HG03457 (cell line): ENCODE data around the gene DIP2A.

ENCODE experiments used
- ATAC-seq: cut with Tn5 transposase; IDR thresholded peaks from one replicate; pipeline ENCODE4 v1.9.1; 2021; ENCODE audit warnings: moderate number of reproducible peaks; ENCODE audit not compliant: unreplicated experiment

The DIP2A gene

DNA sequence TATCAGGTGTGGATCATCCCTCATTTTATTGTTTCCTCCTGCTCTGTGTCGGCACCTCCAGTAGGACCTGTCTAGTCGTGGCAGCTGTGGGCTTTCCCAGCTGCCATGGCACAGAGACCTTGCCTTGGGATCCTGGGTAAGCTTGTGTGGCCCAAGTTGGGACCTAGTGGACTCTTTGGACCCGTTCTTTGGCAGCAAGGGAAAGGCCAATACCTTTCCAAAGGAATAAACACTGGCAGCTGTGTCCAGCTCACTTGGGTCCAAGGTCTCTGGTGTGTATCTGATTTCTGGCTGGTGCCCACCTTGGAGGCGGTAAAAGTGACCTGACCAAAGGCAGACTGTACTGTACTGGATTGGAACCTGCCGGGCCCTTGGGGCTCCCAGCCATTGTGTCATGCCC is 21.8 kb downstream of the DIP2A start:
- ATAC-seq, result no peak

DNA sequence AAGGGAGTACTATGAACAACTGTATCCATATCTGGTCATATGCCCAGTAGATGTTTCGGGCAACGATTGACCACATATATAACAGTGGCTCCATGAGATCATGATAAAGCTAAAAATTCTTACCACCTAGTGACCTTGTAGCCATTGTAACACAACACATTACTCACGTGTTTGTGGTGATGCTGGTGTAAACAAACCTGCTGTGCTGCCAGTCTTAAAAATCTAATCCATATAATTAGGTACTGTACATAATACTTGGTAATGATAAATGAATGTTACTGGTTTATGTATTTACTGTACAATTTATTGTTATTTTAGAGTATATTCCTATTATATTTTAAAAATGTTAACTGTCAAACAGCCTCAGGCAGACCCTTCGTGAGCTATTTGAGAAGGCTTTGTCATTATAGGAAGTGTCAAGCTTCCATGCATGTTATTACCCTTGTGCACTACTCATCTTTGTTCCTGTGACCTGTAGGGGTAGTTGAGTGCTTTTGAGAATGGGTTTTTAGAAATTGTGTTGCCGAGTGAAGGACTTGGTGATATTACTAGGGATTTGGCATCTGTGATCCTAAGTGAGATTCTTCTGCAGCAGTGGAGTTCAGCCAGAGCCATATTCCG is 23.6 kb downstream of the DIP2A start:
- no peak for ATAC-seq

DNA sequence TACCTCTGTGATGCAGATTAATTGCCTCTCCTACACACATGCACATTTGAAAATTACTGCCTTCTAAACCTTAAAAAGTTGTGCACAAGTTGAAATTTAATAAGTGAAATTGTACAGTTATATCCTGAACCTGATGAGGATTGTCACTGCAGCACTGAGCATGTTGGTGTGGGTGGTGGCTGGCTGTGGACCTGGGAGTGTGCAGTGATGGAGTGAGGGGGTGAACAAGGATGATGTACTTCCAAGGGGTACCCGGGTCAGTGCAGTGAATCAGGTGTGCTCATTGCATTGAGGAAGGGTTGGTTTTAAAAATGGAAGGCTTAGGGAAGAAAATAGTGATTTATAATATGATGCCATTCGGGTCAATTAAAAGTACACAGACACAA is 24.1 kb downstream of the DIP2A start:
- ATAC-seq, result no peak

DNA sequence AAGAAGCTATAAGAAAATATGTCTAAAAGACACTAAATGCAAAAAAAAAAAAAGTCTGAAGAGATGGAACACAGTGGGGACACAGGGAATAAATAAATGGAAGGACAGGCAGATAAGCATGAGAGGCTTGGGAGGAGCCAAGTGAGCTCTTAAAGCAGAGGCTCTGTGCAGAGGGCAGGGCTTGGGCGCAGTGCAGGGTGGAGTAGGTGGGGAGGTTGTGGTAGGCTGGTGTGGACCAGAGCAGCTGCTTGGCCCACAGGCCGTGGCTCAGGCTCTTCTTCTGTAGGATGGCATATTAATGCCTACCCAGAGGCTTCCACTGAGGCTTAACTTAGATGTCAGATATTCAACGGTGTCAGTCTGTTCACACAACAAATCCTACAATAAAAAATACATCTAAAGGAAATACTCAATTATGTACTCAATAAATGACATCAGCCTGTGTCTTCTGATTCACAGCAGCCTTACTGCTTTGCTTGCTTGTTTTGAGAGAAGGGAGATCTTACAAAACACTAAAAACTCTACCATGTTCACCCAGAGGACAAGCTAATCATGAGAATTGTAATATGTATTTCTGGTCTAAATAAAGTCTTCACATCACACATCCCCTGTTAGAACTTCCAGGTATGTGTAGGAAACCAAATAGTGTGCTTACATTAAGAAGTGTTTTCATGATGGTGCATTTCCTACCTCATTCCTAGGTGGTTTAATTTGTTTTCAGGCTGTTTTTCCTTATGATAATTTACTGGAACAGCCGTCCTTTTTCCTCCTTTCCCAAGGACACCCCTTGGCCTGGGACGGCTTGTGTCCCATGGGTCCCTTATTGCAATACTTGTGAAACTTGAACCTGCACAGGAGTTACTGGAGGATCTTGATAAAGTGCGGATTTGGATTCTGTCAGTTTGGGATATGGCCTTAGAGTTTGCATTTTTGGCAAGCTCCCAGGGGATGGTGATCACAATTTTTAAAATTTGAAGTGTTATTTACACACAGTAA is 24.9 kb downstream of the DIP2A start:
- no peak for ATAC-seq

DNA sequence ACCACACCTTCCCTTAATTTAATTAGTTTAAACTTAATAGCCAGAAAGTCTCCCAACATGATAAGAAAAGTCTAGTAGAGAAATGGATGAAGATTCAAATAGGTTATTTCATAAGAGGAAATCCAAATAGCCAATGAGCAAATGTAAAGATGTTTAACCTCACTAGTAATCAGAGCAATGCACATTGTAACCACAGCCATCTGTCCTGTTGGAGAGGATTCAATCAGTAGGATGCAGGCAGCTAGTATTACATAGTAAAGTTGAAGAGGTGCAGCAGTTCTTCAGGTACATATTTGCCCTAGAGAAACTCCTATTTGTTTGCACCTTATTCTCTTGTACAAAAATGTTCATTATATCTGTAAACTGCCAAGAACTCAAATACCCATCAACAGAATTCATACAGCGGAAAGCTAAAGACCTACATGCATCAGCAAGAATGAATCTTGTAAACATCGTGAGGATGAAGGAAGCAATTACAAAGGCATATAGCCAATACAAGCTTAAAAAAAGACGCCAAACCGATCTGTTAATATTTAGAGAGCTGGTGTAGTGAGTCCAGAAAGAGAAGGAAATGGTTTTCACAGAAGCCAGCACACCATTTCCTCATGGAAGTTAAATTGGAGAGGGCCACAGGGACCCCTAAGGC is 27.9 kb downstream of the DIP2A start:
- no peak for ATAC-seq

DNA sequence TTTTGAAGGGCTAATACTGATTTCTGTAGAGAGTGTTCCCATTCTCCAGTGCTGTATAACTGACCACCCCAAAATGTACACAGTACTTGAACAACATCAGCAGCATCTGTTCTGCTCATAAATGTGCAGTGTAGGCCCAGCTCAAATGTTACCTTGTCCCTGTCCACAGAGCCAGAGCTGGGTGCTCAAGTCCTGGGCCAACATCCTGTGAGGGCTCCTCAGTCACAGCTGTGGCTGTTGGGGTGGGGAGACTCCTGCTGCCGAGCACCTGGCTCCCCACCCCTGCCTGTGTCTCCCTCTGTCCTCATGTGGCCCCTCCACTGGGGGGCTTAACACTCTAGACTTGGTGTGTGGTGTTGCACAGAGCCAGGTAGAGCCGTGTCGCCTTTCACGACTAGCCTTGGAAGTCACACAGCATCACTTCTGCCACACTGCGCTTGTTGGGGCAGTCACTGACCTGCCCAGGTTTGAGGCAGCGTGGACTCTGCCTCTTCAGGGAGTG is 30.5 kb downstream of the DIP2A start:
- ATAC-seq, result no peak

DNA sequence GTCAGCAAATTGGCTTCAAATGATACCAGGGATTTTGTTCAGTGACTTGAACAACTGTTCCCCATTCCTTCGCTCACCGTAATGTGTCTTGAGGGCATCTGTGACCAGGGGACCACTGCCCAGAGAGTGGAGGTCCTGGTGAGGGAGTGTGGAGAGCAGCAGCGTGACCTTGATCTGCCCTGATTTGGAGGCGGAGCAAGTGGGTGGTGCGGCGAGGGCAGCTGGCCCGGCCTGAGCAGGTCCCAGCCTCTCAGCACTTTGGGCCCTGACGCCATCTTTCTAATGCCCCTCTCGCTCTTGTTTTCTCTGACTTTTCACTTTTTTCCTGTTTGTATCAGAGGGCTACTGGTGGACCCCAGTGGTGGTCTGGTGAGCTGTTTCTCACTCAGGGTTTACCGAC is 31.1 kb downstream of the DIP2A start:
- ATAC-seq, result no peak

DNA sequence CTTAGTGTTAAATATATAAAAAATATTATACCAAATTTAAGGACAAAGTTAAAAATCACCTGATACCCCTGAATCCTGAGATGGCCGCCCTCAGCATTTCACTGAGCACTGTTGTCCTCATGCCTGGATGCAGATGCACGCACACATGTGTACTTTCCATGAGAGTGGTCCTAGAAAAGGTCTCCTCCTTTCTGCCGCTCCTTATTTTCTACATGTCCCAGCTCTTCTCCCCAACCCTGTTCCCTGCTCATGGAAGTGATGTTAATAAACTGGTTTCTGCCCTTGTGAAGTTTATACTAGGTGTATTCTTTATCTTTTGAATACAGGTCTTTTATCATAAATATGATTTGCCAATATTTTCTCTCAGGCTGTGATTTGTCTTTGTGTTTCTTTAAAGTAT is 32.9 kb downstream of the DIP2A start:
- no peak for ATAC-seq

DNA sequence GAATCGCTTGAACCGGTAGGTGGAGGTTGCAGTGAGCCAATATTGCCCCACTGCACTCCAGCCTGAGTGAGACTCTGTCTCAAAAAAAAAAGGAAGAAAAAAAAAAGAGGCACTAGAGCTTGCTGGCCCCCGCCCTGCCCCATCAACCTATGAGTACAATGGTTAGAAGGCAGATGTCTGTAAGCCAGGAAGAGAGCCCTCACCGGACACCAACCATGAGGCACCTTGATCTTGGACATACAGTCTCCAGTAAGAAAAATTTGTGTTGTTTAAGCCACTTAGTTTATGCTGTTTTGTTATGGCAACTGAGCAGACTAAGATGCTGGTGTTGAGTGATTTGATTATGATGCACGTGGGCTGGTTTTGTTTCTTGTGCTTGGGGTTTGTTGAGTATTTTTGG is 34.2 kb downstream of the DIP2A start:
- no peak for ATAC-seq

DNA sequence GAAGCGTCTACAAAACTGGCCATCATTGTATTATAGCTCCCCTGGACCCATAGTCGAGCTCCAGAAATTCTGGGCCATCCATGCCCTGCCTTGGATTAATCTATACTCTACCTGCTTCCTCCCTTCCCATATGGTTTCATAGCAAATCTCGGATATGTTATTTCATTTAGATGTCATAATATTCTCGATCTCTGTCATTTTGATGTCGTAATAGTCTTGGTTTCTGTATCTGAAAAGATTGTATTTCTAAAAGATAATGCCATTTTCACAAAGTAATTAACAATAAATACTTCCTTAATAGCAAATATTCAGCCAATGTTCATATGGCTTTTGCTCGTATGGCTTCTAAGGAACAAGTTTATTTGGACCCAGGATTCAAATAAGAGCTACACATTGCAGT is 35.1 kb downstream of the DIP2A start:
- no peak for ATAC-seq

DNA sequence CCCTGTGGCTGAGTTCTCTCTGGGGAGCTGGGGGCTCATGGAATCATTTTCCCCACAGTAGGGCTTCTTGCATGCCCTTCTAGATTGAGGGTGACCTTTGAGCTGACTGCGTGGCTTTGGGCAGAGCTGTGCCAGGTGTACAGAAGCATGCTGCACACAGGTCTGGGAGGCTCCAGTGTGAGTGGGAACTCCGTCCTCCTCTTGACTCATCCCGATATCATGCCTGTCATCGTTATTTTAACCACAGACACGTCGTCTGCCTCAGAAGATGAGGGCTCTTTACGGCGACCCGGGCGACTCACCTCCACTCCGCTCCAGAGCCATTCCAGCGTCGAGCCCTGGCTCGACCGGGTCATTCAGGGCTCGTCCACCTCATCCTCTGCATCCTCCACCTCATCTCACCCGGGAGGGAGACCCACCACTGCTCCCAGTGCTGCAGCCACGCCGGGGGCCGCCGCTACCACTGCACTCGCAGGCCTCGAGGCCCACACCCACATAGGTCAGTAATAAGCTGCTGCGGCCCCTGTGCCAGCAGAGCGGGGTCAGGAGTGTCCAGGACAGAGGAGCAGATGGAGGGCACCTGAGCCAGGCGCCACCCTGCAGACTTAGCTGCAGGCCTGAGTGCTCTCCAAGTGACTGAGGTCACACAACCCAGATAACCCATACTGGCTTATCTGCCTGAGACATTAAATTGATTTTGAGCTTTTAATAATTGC is 39.8 kb downstream of the DIP2A start:
- ATAC-seq, result no peak

DNA sequence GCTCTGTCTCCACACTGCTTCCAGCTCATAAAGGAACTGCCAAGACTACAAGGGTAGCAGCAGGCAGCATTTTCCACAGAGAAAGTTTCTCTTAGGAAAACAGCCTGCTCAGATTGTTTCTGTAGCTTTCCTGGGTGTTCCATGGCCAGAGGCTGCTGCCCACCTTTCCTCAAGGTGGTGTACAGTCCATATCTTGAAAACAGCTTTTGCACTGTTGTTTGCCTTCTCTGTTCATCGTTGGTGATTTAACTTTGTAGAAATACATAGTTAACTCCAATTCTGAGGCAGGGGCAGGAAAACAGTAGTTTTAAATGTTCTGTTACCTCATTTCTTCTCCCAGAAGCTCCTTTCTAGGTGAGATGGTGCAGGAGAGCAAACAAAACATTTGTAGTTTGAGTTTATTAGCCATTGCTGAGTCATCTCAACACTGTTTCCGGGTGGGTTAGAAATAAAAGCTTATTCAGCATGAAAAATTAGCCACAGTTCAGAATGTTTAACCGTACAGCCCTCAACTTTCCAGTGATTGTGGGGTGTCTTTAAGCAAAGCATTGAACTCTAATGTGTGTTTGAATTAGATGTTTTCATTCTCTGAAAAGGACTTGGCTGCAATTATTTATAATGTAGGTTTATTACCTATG is 41.7 kb downstream of the DIP2A start:
- no peak for ATAC-seq

DNA sequence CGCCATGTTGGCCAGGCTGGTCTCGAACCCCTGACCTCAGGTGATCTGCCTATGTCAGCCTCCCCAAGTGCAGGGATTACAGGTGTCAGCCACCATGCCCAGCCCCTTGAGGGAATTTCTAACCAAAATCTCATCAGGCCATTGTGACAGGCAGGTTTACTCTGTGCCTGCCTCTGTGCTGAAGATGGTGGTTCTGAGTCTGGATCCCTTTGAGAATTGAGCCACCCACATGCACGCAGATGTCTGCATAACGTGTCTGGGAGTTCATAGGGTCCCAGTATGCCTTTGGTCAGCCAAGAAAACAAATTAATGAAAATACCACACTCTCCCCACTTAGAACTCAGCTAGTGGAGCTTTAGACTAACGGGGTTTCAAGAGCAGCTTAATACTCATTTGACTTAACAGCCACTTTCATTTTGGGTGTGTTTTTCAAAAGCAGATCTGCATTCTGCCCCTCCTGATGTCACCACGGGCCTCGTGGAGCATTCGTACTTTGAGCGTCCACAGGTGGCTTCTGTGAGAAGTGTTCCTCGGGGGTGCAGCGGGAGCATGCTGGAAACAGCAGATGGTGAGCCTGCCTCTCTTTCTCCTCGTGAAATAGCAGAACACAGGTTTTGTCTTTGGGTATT is 45.3 kb downstream of the DIP2A start:
- ATAC-seq, result no peak

DNA sequence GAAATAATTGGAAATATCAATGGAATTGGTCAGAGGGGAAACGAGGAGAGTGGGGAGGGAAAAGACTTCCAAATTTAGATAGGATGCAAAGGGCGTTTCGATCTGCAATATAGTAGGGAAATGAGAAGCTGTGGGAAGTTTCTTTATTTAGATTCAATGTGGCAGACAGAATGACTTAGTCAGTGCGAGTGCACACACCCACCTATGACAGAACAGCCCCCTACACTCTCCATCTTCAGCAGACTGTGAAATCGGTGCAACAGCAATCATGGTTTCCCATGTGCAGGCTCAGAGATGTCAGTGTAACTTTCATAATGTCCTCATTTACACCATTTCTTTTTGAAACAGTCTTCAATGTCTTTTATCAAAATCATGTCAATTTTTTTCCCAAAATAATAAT is 46.0 kb downstream of the DIP2A start:
- ATAC-seq, result no peak

DNA sequence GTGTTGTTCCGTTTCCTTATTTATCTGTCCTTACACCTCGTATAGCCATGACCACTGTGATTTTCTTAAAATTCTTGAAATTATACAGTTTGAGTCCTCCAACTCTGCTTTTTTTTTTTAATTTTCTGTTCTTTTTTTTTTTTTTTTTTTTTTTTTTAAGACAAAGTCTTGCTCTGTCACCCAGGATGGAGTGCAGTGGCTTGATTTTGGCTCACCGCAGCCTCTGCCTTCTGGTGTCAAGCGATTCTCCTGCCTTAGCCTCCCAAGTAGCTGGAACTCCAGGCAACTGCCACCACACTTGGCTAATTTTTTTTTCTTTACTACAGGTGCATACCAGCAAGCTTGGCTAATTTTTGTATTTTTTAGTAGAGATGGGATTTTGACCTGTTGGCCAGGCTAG is 48.9 kb downstream of the DIP2A start:
- no peak for ATAC-seq

DNA sequence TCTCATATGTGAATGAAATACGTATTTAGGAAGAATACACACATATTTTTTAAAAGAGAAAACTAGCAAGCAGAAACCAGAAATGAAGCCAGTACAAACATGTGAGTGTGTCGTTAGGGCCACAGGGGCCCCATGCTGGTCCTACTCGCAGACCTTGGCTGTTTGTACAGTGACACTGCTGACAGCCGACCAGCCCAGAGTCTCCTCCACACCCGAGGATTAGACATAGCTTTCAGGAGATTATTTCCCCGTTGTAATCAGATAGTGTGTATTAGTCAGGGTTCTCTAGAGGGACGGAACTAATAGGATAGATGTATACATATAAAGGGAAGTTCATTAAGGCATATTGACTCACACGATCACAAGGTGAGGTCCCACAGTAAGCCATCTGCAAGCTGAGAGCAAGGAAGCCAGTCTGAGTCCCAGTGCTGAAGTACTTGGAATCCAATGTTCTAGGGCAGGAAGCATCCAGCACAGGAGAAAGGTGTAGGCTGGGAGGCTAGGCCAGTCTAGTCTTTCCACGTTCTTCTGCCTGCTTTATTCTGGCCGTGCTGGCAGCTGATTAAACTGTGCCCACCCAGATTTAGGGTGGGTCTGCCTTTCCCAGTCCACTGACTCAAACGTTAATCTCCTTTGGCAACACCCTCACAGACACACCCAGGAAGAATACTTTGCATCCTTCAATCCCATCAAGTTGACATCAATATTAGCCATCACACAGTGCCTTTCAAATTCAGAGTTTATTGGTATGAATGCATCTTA is 51.2 kb downstream of the DIP2A start:
- ATAC-seq, result no peak

DNA sequence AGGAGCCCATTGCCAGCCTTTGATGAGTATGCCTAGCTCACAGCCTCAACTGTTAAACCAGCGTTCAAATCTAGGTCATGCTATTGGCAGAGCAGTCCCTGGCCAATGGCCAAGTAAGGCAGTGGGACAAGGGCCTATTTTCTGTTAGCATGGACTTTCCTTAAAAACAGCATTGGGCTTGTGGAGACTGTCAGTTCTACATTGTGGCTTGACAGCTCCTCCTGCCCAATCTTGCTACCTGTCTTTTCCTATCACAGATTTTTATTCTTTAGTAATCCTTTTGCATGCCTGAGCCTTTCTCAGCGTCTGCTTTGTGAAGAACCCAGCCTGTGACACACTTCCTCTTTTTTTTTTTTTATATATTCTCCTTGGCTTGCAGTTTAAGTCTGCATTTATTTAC is 56.4 kb downstream of the DIP2A start:
- no peak for ATAC-seq

DNA sequence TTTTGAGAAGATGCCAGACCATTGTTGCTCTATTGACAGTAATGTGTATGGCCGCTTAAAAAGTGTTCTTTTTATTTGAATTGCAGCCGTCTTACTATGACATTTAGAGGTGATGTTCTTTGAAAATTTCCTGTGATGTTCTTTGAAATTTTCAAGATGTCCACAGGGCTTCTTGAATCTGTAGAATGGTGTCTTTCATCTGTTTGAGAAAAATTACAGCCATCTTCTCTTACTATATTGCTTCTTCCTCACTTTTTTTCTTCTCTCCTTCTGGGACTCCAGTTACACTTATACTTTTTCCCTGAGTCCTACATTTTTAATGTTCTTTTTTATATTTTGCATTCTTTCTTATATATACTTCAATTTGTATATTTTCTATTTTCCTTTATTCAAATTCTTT is 57.4 kb downstream of the DIP2A start:
- ATAC-seq, result no peak

DNA sequence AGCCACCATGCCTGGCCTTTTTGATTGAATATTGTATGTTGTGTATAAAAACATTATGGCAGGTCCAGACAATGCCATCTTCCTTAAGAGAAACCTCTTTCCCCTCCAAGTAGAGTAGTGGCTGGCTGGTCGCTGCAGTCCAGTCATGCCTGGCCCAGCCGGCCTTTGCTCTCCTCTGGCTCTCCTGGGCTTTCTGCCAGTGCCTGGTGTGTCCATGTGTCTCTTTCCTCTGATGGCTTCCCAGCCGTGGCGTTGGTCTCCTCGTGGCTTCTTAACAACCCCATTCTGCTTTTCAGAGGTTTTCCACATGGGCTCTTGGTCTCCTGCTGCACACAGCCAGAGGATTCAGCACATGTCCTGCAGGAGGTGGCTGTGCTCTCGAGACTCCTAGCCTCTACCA is 58.7 kb downstream of the DIP2A start:
- no peak for ATAC-seq
